ENCODE results near the gene IGF1. TPM values are rescaled to one million over a fixed set of nuclear protein-coding genes. Genes with fewer than 3 reads are reported as not detected.

Gene IGF1
- total RNA-seq, 1 experiment from 2014 or later: 0.42 TPM

DNA sequence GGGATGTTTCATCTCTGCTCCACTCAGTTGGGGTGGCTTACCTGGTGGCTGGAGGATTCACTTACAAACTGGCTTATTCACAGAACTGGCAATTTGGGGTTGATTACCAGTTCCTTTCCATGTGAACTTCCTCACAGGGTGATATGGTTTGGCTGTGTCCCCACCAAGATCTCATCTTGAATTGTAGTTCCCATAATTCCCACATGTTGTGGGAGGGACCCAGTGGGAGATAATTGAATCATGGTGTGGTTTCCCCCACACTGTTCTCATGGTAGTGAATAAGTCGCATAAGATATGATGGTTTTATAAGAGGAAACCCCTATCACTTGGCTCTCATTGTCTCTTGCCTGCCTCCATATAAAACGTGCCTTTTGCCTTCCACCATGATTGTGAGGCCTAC lies 26.9 kb upstream of the IGF1 start (continued):
- TF ChIP-seq ZFX (IDR thresholded peaks at IDR 0.05): no peak

DNA sequence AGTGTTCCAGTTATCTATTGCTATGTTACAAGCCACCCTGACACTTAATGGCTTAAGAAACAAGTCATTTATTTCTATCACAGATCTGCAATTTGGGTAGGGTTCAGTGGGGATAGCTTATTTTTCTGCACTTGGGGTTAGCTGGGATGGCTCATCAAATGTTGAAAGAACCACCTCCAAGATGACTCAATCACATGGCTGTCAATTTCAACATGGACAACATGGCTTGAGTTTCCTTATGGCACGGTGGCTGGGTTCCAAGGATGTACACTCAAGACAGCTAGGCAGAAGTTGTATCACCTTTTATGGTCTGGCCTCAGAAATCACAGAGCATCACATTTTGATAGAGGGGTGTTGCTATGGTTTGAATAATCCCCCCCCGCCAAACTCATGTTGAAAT lies 24.5 kb upstream of the IGF1 start:
- POLR2A ChIA-PET: no interaction called here
- Histone ChIP-seq H3K4me3 (replicated peaks in 1 of 2; ENCODE audit: low read depth in 1 of 2, low read length in 2 of 2) (no peak overlapping the region), H3K9me3 (ENCODE audit: control insufficient read depth in 1 of 2, insufficient read depth in 1 of 2, low read depth in 1 of 2, low read length in 2 of 2) (no peaks in the 10 kb centered on the region), H3K9me2 (ENCODE audit: insufficient read depth) (no peaks in the 10 kb centered on the region), H3K27me3 (ENCODE audit: insufficient read depth, low read length) (peaks cover 4% of the 10 kb centered on the region; the same call in 1 of the 2 replicates), H3K27ac (ENCODE audit: low read depth, low read length) (no peak overlapping the region), H3K4me2 (ENCODE audit: low read length) (no peak overlapping the region), H3K9ac (ENCODE audit: low read length) (no peak overlapping the region), H3K4me1 (ENCODE audit: control insufficient read depth in 1 of 2, insufficient read depth in 2 of 2, low read length in 2 of 2) (no peaks in the 10 kb centered on the region), H4K20me1 (ENCODE audit: insufficient read depth) (no peaks in the 10 kb centered on the region), H2AFZ (ENCODE audit: low read depth, low read length, poor library complexity, severe bottlenecking) (no peak overlapping the region), H3K79me2 (ENCODE audit: insufficient read depth, low read length) (no peaks in the 10 kb centered on the region), H3K36me3 (ENCODE audit: control insufficient read depth in 1 of 2, insufficient read depth in 2 of 2, low read length in 2 of 2) (no peaks in the 10 kb centered on the region)
- CTCF ChIA-PET: no interaction called here
- no TSS peak for BruUV-seq (replicated peaks)
- RAD21 ChIA-PET (ENCODE audit: low non-redundant PET in 1 of 2, low total read pairs in 2 of 2, uncharacterized antibody in 2 of 2, unreplicated experiment in 2 of 2): no interaction called here
- DNase-seq (ENCODE audit: low read depth, low spot score) (no peak), ATAC-seq (no peak)
- TF ChIP-seq, protein P1, sequence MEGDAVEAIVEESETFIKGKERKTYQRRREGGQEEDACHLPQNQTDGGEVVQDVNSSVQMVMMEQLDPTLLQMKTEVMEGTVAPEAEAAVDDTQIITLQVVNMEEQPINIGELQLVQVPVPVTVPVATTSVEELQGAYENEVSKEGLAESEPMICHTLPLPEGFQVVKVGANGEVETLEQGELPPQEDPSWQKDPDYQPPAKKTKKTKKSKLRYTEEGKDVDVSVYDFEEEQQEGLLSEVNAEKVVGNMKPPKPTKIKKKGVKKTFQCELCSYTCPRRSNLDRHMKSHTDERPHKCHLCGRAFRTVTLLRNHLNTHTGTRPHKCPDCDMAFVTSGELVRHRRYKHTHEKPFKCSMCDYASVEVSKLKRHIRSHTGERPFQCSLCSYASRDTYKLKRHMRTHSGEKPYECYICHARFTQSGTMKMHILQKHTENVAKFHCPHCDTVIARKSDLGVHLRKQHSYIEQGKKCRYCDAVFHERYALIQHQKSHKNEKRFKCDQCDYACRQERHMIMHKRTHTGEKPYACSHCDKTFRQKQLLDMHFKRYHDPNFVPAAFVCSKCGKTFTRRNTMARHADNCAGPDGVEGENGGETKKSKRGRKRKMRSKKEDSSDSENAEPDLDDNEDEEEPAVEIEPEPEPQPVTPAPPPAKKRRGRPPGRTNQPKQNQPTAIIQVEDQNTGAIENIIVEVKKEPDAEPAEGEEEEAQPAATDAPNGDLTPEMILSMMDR (IDR thresholded peaks at IDR 0.05 in 2 of 3, conservative IDR thresholded peaks at IDR 0.05 in 1 of 3; ENCODE audit: borderline replicate concordance in 1 of 3, insufficient read depth in 1 of 3, low read depth in 2 of 3, low read length in 2 of 3): no peak
- TF ChIP-seq, protein P2, sequence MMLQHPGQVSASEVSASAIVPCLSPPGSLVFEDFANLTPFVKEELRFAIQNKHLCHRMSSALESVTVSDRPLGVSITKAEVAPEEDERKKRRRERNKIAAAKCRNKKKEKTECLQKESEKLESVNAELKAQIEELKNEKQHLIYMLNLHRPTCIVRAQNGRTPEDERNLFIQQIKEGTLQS (IDR thresholded peaks at IDR 0.05): no peak
- TF ChIP-seq SP1 (IDR thresholded peaks at IDR 0.05; ENCODE audit: low read depth) (no peak), CEBPB (IDR thresholded peaks at IDR 0.05; ENCODE audit: low read depth) (no peak), JUND (IDR thresholded peaks at IDR 0.05) (no peak), TCF7L2 (IDR thresholded peaks at IDR 0.05; ENCODE audit: borderline replicate concordance, extremely low read depth, insufficient read depth, insufficient read length) (no peak), POLR2A (IDR thresholded peaks at IDR 0.05; ENCODE audit: borderline replicate concordance, extremely low read depth, insufficient read depth, insufficient read length) (no peak), SIN3A (IDR thresholded peaks at IDR 0.05; ENCODE audit: low read depth) (no peak), EZH2phosphoT487 (IDR thresholded peaks at IDR 0.05; ENCODE audit: borderline replicate concordance) (no peak), ZFX (IDR thresholded peaks at IDR 0.05) (no peak), POLR2AphosphoS5 (IDR thresholded peaks at IDR 0.05; ENCODE audit: low read depth, low read length) (no peak), YY1 (IDR thresholded peaks at IDR 0.05; ENCODE audit: extremely low read depth, insufficient replicate concordance, low read depth, low read length) (no peak), EZH2 (IDR thresholded peaks at IDR 0.05) (no peak), ZNF274 (IDR thresholded peaks at IDR 0.05; ENCODE audit: low read depth, low read length) (no peak), ELF1 (IDR thresholded peaks at IDR 0.05; ENCODE audit: borderline replicate concordance, low read depth) (no peak), SRF (IDR thresholded peaks at IDR 0.05; ENCODE audit: low read depth) (no peak), FOSL1 (IDR thresholded peaks at IDR 0.05; ENCODE audit: low read depth) (no peak)
- TF ChIP-seq, protein P3, sequence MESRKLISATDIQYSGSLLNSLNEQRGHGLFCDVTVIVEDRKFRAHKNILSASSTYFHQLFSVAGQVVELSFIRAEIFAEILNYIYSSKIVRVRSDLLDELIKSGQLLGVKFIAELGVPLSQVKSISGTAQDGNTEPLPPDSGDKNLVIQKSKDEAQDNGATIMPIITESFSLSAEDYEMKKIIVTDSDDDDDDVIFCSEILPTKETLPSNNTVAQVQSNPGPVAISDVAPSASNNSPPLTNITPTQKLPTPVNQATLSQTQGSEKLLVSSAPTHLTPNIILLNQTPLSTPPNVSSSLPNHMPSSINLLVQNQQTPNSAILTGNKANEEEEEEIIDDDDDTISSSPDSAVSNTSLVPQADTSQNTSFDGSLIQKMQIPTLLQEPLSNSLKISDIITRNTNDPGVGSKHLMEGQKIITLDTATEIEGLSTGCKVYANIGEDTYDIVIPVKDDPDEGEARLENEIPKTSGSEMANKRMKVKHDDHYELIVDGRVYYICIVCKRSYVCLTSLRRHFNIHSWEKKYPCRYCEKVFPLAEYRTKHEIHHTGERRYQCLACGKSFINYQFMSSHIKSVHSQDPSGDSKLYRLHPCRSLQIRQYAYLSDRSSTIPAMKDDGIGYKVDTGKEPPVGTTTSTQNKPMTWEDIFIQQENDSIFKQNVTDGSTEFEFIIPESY (IDR thresholded peaks at IDR 0.05; ENCODE audit: extremely low read depth, insufficient replicate concordance, low read length): no peak
- TF ChIP-seq, protein P4, sequence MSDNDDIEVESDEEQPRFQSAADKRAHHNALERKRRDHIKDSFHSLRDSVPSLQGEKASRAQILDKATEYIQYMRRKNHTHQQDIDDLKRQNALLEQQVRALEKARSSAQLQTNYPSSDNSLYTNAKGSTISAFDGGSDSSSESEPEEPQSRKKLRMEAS (IDR thresholded peaks at IDR 0.05): no peak
- intact Hi-C loops (cut with micrococcal nuclease): no loop called here
